H1 (cell line): ENCODE results near the gene EYA2. TPM values are rescaled to one million over a fixed set of nuclear protein-coding genes. Genes with fewer than 3 reads are reported as not detected.

ENCODE experiments used
- NANOG ChIP-seq: IDR thresholded peaks from 2 replicates; pipeline ENCODE4 v1.6.1; 2011; ENCODE audit warnings: low read length, low read depth, mild to moderate bottlenecking, inconsistent platforms; ENCODE audit not compliant: insufficient read depth, poor library complexity, severe bottlenecking
- RAD21 ChIP-seq, 2 experiments: IDR thresholded peaks in 1 of 2; conservative IDR thresholded peaks in 1 of 2; 2 replicates each; pipeline ENCODE4 v1.6.1; 2011; ENCODE audit warnings: low read depth in 2 of 2, low read length in 2 of 2, improper control_type of control experiment in 1 of 2, inconsistent platforms in 1 of 2, mild to moderate bottlenecking in 1 of 2, moderate library complexity in 1 of 2
- polyA plus RNA-seq, 7 experiments: library from polyadenylated mRNA; depleted of rRNA in 3 of 7; stranded (reverse) in 5 of 7; unstranded in 2 of 7; fragments of >200 nt in 5 of 7; fragments of 200-250 nt in 2 of 7; gene quantifications; 1 replicate in 5 of 7; 2 replicates in 1 of 7; 4 replicates in 1 of 7; pipeline versions ENCODE4 v1.2.1 to v1.2.3, GENCODE V29; 2011 to 2013; ENCODE audit warnings: missing spikeins in 2 of 7, mixed read lengths in 2 of 7
- total RNA-seq: library from RNA; stranded (reverse); fragmentation: NEBNext Ultra II Directional; extraction: Animal tissue kit (Norgen Biotek cat#: 25700); gene quantifications from 2 replicates; pipeline ENCODE4 v1.2.1, GENCODE V29; 2021
- TF ChIP-seq, protein P1 (sequence below): fragments of 300-600 bp; sonication (generic); IDR thresholded peaks from 2 replicates; pipeline ENCODE4 v1.7.1; 2012; ENCODE audit warnings: low read length, moderate library complexity, mild to moderate bottlenecking, inconsistent platforms; ENCODE audit not compliant: insufficient replicate concordance
- TF ChIP-seq, protein P2 (sequence below): IDR thresholded peaks from 2 replicates; pipeline ENCODE4 v1.6.1; 2012; ENCODE audit warnings: inconsistent platforms

The EYA2 gene
- total and polyA plus RNA-seq, 2 of the 8 experiments (the other 6 are each of a cell fraction or from before 2014, with no cell fraction given), result 1.6 to 1.7 TPM

DNA sequence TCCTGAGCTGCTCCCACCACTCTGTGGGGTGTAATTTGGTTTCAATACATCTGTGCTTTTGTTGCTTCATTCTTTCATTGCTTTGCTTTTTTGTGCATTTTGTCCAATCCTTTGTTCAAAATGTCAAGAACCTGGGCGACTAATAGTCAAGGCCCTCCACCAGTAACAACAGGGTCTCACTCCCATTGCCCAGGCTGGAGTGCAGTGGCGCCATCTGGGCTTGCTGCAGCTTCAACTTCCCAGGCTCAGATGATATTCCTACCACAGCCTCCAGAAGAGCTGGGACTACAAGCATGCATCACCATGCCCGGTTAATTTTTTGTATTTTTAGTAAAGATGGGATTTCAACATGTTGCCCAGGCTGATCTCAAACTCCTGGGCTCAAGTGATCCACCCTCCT lies 169.2 kb downstream of the EYA2 start (continued):
- TF ChIP-seq, protein P1, sequence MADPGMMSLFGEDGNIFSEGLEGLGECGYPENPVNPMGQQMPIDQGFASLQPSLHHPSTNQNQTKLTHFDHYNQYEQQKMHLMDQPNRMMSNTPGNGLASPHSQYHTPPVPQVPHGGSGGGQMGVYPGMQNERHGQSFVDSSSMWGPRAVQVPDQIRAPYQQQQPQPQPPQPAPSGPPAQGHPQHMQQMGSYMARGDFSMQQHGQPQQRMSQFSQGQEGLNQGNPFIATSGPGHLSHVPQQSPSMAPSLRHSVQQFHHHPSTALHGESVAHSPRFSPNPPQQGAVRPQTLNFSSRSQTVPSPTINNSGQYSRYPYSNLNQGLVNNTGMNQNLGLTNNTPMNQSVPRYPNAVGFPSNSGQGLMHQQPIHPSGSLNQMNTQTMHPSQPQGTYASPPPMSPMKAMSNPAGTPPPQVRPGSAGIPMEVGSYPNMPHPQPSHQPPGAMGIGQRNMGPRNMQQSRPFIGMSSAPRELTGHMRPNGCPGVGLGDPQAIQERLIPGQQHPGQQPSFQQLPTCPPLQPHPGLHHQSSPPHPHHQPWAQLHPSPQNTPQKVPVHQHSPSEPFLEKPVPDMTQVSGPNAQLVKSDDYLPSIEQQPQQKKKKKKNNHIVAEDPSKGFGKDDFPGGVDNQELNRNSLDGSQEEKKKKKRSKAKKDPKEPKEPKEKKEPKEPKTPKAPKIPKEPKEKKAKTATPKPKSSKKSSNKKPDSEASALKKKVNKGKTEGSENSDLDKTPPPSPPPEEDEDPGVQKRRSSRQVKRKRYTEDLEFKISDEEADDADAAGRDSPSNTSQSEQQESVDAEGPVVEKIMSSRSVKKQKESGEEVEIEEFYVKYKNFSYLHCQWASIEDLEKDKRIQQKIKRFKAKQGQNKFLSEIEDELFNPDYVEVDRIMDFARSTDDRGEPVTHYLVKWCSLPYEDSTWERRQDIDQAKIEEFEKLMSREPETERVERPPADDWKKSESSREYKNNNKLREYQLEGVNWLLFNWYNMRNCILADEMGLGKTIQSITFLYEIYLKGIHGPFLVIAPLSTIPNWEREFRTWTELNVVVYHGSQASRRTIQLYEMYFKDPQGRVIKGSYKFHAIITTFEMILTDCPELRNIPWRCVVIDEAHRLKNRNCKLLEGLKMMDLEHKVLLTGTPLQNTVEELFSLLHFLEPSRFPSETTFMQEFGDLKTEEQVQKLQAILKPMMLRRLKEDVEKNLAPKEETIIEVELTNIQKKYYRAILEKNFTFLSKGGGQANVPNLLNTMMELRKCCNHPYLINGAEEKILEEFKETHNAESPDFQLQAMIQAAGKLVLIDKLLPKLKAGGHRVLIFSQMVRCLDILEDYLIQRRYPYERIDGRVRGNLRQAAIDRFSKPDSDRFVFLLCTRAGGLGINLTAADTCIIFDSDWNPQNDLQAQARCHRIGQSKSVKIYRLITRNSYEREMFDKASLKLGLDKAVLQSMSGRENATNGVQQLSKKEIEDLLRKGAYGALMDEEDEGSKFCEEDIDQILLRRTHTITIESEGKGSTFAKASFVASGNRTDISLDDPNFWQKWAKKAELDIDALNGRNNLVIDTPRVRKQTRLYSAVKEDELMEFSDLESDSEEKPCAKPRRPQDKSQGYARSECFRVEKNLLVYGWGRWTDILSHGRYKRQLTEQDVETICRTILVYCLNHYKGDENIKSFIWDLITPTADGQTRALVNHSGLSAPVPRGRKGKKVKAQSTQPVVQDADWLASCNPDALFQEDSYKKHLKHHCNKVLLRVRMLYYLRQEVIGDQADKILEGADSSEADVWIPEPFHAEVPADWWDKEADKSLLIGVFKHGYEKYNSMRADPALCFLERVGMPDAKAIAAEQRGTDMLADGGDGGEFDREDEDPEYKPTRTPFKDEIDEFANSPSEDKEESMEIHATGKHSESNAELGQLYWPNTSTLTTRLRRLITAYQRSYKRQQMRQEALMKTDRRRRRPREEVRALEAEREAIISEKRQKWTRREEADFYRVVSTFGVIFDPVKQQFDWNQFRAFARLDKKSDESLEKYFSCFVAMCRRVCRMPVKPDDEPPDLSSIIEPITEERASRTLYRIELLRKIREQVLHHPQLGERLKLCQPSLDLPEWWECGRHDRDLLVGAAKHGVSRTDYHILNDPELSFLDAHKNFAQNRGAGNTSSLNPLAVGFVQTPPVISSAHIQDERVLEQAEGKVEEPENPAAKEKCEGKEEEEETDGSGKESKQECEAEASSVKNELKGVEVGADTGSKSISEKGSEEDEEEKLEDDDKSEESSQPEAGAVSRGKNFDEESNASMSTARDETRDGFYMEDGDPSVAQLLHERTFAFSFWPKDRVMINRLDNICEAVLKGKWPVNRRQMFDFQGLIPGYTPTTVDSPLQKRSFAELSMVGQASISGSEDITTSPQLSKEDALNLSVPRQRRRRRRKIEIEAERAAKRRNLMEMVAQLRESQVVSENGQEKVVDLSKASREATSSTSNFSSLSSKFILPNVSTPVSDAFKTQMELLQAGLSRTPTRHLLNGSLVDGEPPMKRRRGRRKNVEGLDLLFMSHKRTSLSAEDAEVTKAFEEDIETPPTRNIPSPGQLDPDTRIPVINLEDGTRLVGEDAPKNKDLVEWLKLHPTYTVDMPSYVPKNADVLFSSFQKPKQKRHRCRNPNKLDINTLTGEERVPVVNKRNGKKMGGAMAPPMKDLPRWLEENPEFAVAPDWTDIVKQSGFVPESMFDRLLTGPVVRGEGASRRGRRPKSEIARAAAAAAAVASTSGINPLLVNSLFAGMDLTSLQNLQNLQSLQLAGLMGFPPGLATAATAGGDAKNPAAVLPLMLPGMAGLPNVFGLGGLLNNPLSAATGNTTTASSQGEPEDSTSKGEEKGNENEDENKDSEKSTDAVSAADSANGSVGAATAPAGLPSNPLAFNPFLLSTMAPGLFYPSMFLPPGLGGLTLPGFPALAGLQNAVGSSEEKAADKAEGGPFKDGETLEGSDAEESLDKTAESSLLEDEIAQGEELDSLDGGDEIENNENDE, result no peak
- TF ChIP-seq, protein P2, sequence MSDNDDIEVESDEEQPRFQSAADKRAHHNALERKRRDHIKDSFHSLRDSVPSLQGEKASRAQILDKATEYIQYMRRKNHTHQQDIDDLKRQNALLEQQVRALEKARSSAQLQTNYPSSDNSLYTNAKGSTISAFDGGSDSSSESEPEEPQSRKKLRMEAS, result no peak
- TF ChIP-seq NANOG, result no peak
- TF ChIP-seq RAD21 (IDR thresholded peaks at IDR 0.05 in 1 of 2, conservative IDR thresholded peaks at IDR 0.05 in 1 of 2; ENCODE audit: low read depth in 2 of 2, low read length in 2 of 2), result peak; percentile 36 to 61
